Measurements from ENCODE around the gene B3GAT3. TPM values are rescaled to one million over a fixed set of nuclear protein-coding genes. Genes with fewer than 3 reads are reported as not detected.
"Not testable (repeated sequence)": the region's sequence is repeated elsewhere in the genome, so short reads cannot be mapped to it uniquely, and the experiment has no call there.

Gene B3GAT3
- 10 to 100 TPM; 23.1 to 27.0 (median 25.0) TPM for polyA plus RNA-seq (ENCODE audit: insufficient read length in 3 of 3)

DNA sequence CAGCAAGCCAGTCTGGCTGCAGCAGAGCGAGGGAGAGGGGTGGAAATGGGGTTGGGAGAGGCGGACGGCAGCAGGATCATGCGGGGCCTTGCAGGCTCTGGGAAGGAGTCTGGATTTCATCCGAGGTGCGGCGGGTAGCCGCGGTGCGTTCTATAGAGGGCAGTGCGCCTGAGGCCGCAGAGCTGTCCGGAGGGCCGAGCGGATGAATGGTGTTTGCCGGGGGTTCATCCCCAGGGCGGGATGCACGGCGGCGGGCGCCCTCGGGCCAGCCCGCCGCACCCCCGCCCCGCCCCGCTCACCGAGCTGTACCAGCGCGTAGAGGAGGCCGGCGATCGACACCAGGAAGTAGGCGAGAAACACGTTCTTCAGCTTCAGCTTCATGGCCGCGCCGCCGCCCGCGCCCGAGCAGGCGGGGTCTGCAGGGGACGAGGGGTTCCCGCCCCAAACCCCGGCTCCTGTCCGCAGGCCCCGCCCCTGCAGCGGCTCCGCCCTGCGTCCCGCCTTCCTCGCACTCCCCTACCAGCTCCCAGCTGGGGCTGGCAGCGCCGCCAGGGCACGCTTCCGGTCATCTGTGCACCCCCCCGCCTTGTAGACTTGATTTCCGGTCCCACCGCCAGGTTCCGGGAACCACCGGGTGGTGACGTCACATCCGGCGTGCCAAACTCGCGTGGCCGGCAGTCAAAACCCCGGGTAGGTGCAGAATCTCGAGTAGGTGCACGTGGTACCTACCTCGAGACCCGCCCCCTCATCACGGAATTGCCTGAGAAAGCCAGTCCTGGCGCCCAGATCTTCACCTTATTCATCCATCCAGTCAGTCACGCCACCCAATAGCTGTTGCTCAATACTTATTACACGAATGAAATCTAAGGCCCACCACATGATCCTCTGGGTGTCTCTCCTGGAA, at the start of gene B3GAT3:
B3GAT3 (minus strand) TSS at position 420 of the 904 bp plus-strand sequence; CDS start at position 381, 39 bp downstream.
- DNase-seq (ENCODE audit: low read depth in 3 of 3, low spot score in 2 of 3) = peak; percentile 89 to 92 (median 92)

GRCh38 chr11:62671236-62671607, 49.4 kb upstream of the B3GAT3 start:
- DNase-seq (ENCODE audit: low read depth in 3 of 3, low spot score in 2 of 3) = no peak

DNA sequence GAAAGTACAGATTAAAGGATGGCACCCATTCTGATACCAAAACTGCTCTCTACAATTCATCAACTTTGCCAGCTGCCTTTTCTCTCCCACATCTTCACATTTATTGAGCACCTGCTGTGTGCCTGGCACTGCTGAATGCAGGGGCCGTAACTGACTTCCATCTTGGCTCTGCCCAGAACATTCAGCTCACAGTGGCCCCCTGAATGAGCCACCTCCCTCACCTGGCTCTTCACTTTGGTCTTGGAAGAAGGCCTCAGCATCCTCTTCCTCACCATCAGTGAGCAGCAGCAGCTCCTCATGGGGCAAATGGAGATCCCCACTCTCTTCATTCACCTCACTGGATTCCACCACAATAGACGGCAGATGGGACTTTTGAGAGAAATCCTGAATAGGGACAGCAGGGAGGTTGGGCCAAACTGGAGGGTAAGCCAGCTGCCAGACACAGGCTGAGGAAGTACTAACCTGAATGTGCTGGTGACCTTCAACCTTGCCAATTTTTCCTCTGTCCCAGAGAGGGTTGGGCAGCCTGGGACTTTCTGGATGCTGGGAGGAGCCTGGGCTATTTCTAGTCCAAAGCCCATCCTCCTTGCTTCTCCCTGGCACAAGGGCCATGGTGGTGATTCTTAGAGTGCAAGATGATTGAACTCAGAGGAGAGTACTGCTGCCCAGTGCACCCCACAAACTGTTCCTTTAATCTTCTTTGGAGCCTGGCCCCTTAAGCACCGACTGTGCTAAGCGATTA, 47.8 kb upstream of the B3GAT3 start:
- no peak for DNase-seq (ENCODE audit: low read depth in 3 of 3, low spot score in 2 of 3)

DNA sequence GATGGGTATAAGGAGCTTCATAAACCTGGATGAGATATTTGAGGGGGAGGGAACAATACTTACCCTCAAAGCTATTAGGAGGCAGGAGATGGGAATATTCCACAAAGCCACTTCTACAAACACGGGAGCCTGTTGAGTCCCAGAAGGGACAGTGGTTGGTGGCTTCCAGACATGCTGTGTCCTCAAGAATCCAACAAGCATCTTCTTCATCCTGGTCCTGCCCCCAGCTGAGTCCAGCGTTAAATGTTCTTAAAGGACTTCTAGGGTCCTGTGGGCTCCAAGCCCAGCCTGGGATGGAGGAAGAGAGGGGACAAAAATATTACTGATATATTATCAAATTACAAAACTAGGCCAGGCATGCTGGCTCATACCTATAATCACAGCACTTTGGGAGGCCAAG, 45.7 kb upstream of the B3GAT3 start:
- no peak for DNase-seq (ENCODE audit: low read depth in 3 of 3, low spot score in 2 of 3)

- DNase-seq (ENCODE audit: low read depth in 3 of 3, low spot score in 2 of 3) = no peak
Measured at GRCh38 chr11:62666259-62666926, 44.6 kb upstream of the B3GAT3 start.

DNA sequence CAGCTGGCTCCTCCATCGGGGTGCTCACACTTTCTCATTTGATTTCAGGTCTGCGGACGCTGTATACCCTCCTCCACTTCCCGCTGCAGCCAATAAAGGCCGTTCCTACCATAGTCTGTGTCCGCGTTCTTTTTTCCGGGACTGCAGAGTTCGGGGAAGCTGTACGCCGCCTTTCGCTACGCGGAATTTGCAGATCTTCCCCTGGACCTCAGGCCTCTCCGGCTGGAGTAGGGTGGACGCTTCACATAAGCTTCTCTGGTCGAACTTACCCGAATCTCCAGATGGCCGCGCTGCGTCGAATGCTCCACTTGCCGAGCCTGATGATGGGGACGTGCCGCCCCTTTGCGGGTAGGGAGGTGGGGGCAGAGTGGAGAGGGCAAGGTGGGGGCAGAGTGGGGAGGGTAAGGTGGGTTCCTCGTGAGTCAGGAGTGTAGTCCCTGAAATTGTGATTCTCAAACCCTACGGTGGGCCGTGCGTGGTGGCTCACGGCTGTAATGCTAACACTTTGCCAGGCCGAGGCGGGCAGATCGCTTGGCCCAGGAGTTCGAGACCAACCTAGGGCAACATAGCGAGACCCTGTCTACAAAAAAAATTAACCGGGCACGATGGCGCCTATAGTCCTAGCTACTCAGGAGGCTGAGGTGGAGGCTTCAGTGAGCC, 43.9 kb upstream of the B3GAT3 start:
- peak in 1 of 3 donors; percentile 57 for DNase-seq (ENCODE audit: low read depth in 3 of 3, low spot score in 2 of 3)

GRCh38 chr11:62665075-62665598, 43.4 kb upstream of the B3GAT3 start, which contains the start of the genes C11orf98 and CSKMT:
Gene C11orf98, minus strand, starts transcription at chr11:62665210. Its CDS starts 41 bp downstream, at chr11:62665169.
Gene CSKMT, plus strand, starts transcription at chr11:62665312. Its CDS starts 568 bp downstream, at chr11:62665880.
- peak; percentile 90 to 91 (median 91) for DNase-seq (ENCODE audit: low read depth in 3 of 3, low spot score in 2 of 3)

GRCh38 chr11:62664405-62665074, 42.8 kb upstream of the B3GAT3 start:
- DNase-seq (ENCODE audit: low read depth in 3 of 3, low spot score in 2 of 3) = peak in 1 of 3 donors; percentile 68

DNA sequence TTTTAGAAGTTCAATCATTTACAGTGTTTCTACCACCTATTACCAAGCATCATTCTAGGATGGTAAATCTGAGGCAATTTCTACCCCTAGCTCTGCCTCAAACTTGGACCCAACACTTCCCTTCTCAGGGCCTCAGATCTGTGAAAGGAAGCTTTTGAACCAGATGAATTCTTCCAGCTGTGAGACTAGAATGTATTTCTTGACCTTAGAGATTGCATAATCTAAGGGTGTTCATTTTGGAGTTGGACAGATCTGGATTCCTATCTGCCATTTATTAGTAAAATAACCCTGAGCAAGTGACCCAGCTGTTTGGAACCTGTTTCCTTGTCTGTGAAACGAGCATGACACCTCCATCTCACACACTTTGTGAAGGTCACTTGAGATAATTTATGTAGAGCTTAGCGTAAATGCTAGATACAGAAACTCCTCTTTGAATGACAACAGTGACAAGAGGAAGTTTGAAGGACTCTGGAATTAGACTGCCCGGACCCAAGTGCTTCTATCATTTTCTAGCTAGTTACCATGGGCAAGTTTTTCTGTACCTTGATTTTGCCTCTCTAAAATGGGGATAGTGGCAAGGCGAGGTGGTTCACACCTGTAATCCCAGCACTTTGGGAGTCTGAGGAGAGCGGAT, 35.1 kb upstream of the B3GAT3 start:
- no peak for DNase-seq (ENCODE audit: low read depth in 3 of 3, low spot score in 2 of 3)

- no peak for DNase-seq (ENCODE audit: low read depth in 3 of 3, low spot score in 2 of 3)
Measured at GRCh38 chr11:62654297-62654696, 32.5 kb upstream of the B3GAT3 start.

GRCh38 chr11:62652161-62653006, 30.6 kb upstream of the B3GAT3 start:
- DNase-seq (ENCODE audit: low read depth in 3 of 3, low spot score in 2 of 3) = no peak

DNA sequence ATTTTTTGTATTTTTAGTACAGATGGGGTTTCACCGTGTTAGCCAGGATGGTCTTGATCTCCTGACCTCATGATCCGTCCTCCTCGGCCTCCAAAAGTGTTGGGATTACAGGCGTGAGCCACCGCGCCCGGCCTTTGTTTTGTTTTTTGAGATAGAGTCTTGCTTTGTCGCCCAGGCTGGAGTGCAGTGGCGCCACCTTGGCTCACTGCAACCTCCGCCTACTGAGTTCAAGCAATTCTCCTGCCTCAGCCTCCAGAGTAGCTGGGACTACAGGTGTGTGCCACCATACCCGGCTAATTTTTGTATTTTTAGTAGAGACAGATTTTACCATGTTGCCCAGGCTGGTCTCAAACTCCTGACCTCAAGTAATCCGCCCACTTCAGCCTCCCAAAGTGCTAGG, 28.5 kb upstream of the B3GAT3 start:
- not testable (repeated sequence) for DNase-seq (ENCODE audit: low read depth in 3 of 3, low spot score in 2 of 3)

DNA sequence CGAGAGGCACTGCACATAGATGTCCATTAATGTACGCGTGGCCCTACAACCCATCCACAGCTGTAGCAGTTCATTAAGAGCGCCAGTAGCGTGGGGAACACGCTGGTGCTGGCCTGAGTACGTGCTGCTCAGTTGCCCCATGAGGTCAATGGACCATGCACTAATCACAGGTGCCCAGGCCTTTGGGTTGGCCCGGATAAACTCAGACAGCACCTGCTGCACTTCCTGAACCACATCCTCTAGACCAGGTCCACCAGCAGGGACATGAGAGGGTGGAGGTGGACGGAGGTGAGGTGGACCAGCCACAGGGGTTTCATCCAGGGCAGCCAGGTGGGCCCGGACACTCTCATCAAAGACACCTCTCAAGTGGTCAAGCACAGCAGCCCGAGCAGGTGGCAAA, 27.7 kb upstream of the B3GAT3 start:
- no peak for DNase-seq (ENCODE audit: low read depth in 3 of 3, low spot score in 2 of 3)

GRCh38 chr11:62648967-62649364, 27.2 kb upstream of the B3GAT3 start:
- no peak for DNase-seq (ENCODE audit: low read depth in 3 of 3, low spot score in 2 of 3)

- DNase-seq (ENCODE audit: low read depth in 3 of 3, low spot score in 2 of 3) = no peak
Measured at GRCh38 chr11:62648185-62648966, 26.6 kb upstream of the B3GAT3 start.

DNA sequence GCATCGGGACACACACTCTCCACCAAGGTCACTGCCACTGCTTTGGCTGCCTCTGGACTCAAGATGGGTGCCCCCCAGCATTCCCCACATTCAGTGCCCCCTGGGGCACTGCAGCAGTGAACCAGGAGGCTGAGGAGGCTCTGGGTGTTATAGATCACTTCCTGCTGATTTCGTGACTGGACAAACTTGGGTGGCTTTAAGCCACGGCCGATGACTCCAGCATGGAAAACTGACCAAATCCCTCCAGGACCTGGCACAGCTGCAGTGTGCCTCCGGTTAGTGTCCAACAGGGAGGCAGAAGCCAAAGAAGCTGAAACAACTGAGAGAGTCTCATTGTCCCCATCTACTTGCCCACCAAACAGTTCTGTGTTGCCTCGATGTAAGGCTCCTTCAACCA, 25.8 kb upstream of the B3GAT3 start:
- no peak for DNase-seq (ENCODE audit: low read depth in 3 of 3, low spot score in 2 of 3)

GRCh38 chr11:62646825-62647608, 25.2 kb upstream of the B3GAT3 start:
- no peak for DNase-seq (ENCODE audit: low read depth in 3 of 3, low spot score in 2 of 3)
